Activated naive CD4-positive, alpha-beta T cell (primary cell): ENCODE results near the gene HGF.

ENCODE experiments used
- DNase-seq, 4 experiments: peaks; one replicate each; lab custom pipeline; 2025; lab: John Stamatoyannopoulos, UW

HGF gene

GRCh38 chr7:81719865-81720264, 50.0 kb downstream of the HGF start:
- DNase-seq = no peak

- DNase-seq = no peak
These were observed 53.8 kb downstream of the HGF start for GRCh38 chr7:81715984-81716588.

GRCh38 chr7:81714306-81714705, 55.5 kb downstream of the HGF start:
- no peak for DNase-seq

GRCh38 chr7:81710751-81711150, 59.1 kb downstream of the HGF start:
- DNase-seq = no peak

GRCh38 chr7:81709836-81710235, 60.0 kb downstream of the HGF start:
- no peak for DNase-seq

- DNase-seq = no peak
These were observed 61.9 kb downstream of the HGF start for GRCh38 chr7:81707966-81708365.

GRCh38 chr7:81707196-81707595, 62.7 kb downstream of the HGF start:
- no peak for DNase-seq

- no peak for DNase-seq
These were observed 64.6 kb downstream of the HGF start for GRCh38 chr7:81705206-81705605.

- no peak for DNase-seq
These were observed 65.3 kb downstream of the HGF start for GRCh38 chr7:81704595-81704994.

GRCh38 chr7:81698965-81699364, 70.9 kb downstream of the HGF start:
- DNase-seq = no peak

- no peak for DNase-seq
These were observed 75.1 kb downstream of the HGF start for GRCh38 chr7:81694711-81695110.

- DNase-seq = no peak
These were observed 76.0 kb downstream of the HGF start for GRCh38 chr7:81693894-81694293.

- DNase-seq = no peak
These were observed 76.8 kb downstream of the HGF start for GRCh38 chr7:81693080-81693479.

- DNase-seq = no peak
These were observed 77.5 kb downstream of the HGF start for GRCh38 chr7:81692146-81692905.

- no peak for DNase-seq
These were observed 78.5 kb downstream of the HGF start for GRCh38 chr7:81691199-81691821.

GRCh38 chr7:81690688-81691087, 79.2 kb downstream of the HGF start:
- no peak for DNase-seq

- DNase-seq = no peak
These were observed 79.6 kb downstream of the HGF start for GRCh38 chr7:81690251-81690650.

- no peak for DNase-seq
These were observed 81.0 kb downstream of the HGF start for GRCh38 chr7:81688622-81689411.

- no peak for DNase-seq
These were observed 82.8 kb downstream of the HGF start for GRCh38 chr7:81687062-81687461.

GRCh38 chr7:81685270-81685868, 84.5 kb downstream of the HGF start:
- DNase-seq = no peak

GRCh38 chr7:81684514-81685269, 85.2 kb downstream of the HGF start:
- no peak for DNase-seq
